HepG2 (cell line): ENCODE results near the gene FXR2. TPM values are rescaled to one million over a fixed set of nuclear protein-coding genes. Genes with fewer than 3 reads are reported as not detected.
A peak's percentile ranks its signal among the peaks of the same experiment; 100 is the strongest.

Source experiments
- ARID4A ChIP-seq: sonication (generic); formaldehyde crosslinking; IDR thresholded peaks from 2 replicates; pipeline ENCODE4 v1.5.0; 2020; ENCODE audit warnings: mild to moderate bottlenecking, missing genetic modification reagents, borderline replicate concordance
- HNF4G ChIP-seq, 2 experiments: sonication (generic) in 1 of 2; formaldehyde crosslinking in 1 of 2; IDR thresholded peaks; 2 replicates each; pipeline versions ENCODE4 v1.4.0 to v1.6.1; 2011 to 2020; ENCODE audit warnings: borderline replicate concordance in 2 of 2, low read depth in 2 of 2, mild to moderate bottlenecking in 2 of 2, low read length in 1 of 2, missing genetic modification reagents in 1 of 2, moderate library complexity in 1 of 2
- HNRNPUL1 ChIP-seq: fragments of 200-400 bp; formaldehyde crosslinking; IDR thresholded peaks from 2 replicates; pipeline ENCODE4 v1.6.1; 2017; ENCODE audit warnings: low read depth, mild to moderate bottlenecking, low read length, moderate library complexity
- KMT2A ChIP-seq: sonication (generic); formaldehyde crosslinking; IDR thresholded peaks from 2 replicates; pipeline ENCODE4 v1.4.0; 2020; ENCODE audit warnings: missing genetic modification reagents
- NCOA5 ChIP-seq: sonication (generic); formaldehyde crosslinking; IDR thresholded peaks from 2 replicates; pipeline ENCODE4 v1.4.0; 2020; ENCODE audit warnings: missing genetic modification reagents
- NKX3-1 ChIP-seq: sonication (generic); formaldehyde crosslinking; IDR thresholded peaks from 2 replicates; pipeline ENCODE4 v1.5.0; 2020; ENCODE audit warnings: missing genetic modification reagents
- PITX1 ChIP-seq: sonication (generic); formaldehyde crosslinking; IDR thresholded peaks from 2 replicates; pipeline ENCODE4 v1.5.1; 2020; ENCODE audit warnings: mild to moderate bottlenecking, missing genetic modification reagents
- PRDM10 ChIP-seq: sonication (generic); formaldehyde crosslinking; IDR thresholded peaks from 2 replicates; pipeline ENCODE4 v1.4.0; 2020; ENCODE audit warnings: low read depth, missing genetic modification reagents
- RBM39 ChIP-seq: fragments of 200-400 bp; formaldehyde crosslinking; IDR thresholded peaks from one replicate; pipeline ENCODE4 v1.6.1; 2018; ENCODE audit warnings: antibody characterized with exemption, mild to moderate bottlenecking, low read depth, low read length; ENCODE audit not compliant: poor library complexity, severe bottlenecking
- RELA ChIP-seq: sonication (generic); formaldehyde crosslinking; IDR thresholded peaks from 2 replicates; pipeline ENCODE4 v1.4.0; 2020; ENCODE audit warnings: missing genetic modification reagents
- TIGD3 ChIP-seq: sonication (generic); formaldehyde crosslinking; IDR thresholded peaks from 2 replicates; pipeline ENCODE4 v1.5.1; 2020; ENCODE audit warnings: mild to moderate bottlenecking, missing genetic modification reagents, borderline replicate concordance
- TP53 ChIP-seq: sonication (generic); formaldehyde crosslinking; conservative IDR thresholded peaks from 2 replicates; pipeline ENCODE4 v1.4.0; 2020; ENCODE audit warnings: missing genetic modification reagents
- TRAFD1 ChIP-seq: sonication (generic); formaldehyde crosslinking; IDR thresholded peaks from 2 replicates; pipeline ENCODE4 v1.5.1; 2020; ENCODE audit warnings: missing genetic modification reagents, mild to moderate bottlenecking, borderline replicate concordance
- ZNF547 ChIP-seq: sonication (generic); formaldehyde crosslinking; IDR thresholded peaks from 2 replicates; pipeline ENCODE4 v1.5.1; 2020; ENCODE audit warnings: mild to moderate bottlenecking, missing genetic modification reagents
- ZNF550 ChIP-seq: sonication (generic); formaldehyde crosslinking; IDR thresholded peaks from 2 replicates; pipeline ENCODE4 v1.4.0; 2020; ENCODE audit warnings: mild to moderate bottlenecking, missing genetic modification reagents, borderline replicate concordance
- ZNF572 ChIP-seq: sonication (generic); formaldehyde crosslinking; IDR thresholded peaks from 2 replicates; pipeline ENCODE4 v1.5.1; 2020; ENCODE audit warnings: mild to moderate bottlenecking, missing genetic modification reagents
- ZNF670 ChIP-seq: sonication (generic); formaldehyde crosslinking; IDR thresholded peaks from 2 replicates; pipeline ENCODE4 v1.8.0; 2022; ENCODE audit warnings: mild to moderate bottlenecking, missing genetic modification reagents, borderline replicate concordance
- polyA plus RNA-seq, 8 experiments: library from polyadenylated mRNA; depleted of rRNA in 3 of 8; stranded (reverse) in 7 of 8; unstranded in 1 of 8; fragments of >200 nt; fragmentation: Illumina TruSeq in 4 of 8; extraction: Trizol in 4 of 8; gene quantifications; 2 replicates each; pipeline versions ENCODE4 v1.2.1 to v1.2.3, GENCODE V29; 2011 to 2016; ENCODE audit warnings: low read depth in 4 of 8, missing spikeins in 1 of 8, mixed read lengths in 1 of 8; ENCODE audit not compliant: insufficient read depth in 1 of 8
- total RNA-seq, 5 experiments: library from RNA; depleted of rRNA; stranded (reverse); fragments of >200 nt; fragmentation: Illumina TruSeq; extraction: Trizol; gene quantifications; 2 replicates each; pipeline ENCODE4 v1.2.3, GENCODE V29; 2016; ENCODE audit warnings: low read depth in 1 of 5

FXR2 gene
- total and polyA plus RNA-seq, 2 of the 13 experiments (the other 11 are each of a cell fraction or from before 2014, with no cell fraction given) = 20.9 to 24.4 TPM

GRCh38 chr17:7629939-7630571 is 15.4 kb upstream of the FXR2 start, which contains the start of gene SHBG (continued):
- no peak; the same call in 1 of the 2 replicates for TF ChIP-seq TRAFD1
- no peak for TF ChIP-seq PITX1
- TF ChIP-seq ZNF550 (CRISPR knock-in tag) = no peak
- TF ChIP-seq HNRNPUL1 = no peak
- 0 out of 2 replicates have a peak, but pooled peaks have one; percentile 26 for TF ChIP-seq KMT2A (CRISPR knock-in tag)
- TF ChIP-seq NKX3-1 (CRISPR knock-in tag) = no peak
- TF ChIP-seq RELA (CRISPR knock-in tag) = no peak
- no peak for TF ChIP-seq TIGD3 (CRISPR knock-in tag)
- no peak for TF ChIP-seq NCOA5 (CRISPR knock-in tag)
- TF ChIP-seq HNF4G (IDR thresholded peaks at IDR 0.05; ENCODE audit: borderline replicate concordance, low read depth, low read length) = peak; percentile 86
- peak; percentile 59; the same call in 1 of the 2 replicates for TF ChIP-seq HNF4G (CRISPR knock-in tag; IDR thresholded peaks at IDR 0.05; ENCODE audit: borderline replicate concordance, low read depth)
- TF ChIP-seq ARID4A (CRISPR knock-in tag) = peak; percentile 58; the same call in 1 of the 2 replicates
- no peak for TF ChIP-seq TP53 (CRISPR knock-in tag)
- TF ChIP-seq RBM39 = no peak
- TF ChIP-seq ZNF670 = no peak
- no peak for TF ChIP-seq ZNF572 (CRISPR knock-in tag)
- TF ChIP-seq ZNF547 (CRISPR knock-in tag) = 0 out of 2 replicates have a peak, but pooled peaks have one; percentile 45
- no peak for TF ChIP-seq PRDM10 (CRISPR knock-in tag)
